HG03095 (cell line): ENCODE results near the gene LCN2.

Experiments
- ATAC-seq: cut with Tn5 transposase; IDR thresholded peaks from one replicate; pipeline ENCODE4 v1.9.1; 2021; ENCODE audit warnings: moderate library complexity; ENCODE audit not compliant: unreplicated experiment

Gene LCN2

DNA sequence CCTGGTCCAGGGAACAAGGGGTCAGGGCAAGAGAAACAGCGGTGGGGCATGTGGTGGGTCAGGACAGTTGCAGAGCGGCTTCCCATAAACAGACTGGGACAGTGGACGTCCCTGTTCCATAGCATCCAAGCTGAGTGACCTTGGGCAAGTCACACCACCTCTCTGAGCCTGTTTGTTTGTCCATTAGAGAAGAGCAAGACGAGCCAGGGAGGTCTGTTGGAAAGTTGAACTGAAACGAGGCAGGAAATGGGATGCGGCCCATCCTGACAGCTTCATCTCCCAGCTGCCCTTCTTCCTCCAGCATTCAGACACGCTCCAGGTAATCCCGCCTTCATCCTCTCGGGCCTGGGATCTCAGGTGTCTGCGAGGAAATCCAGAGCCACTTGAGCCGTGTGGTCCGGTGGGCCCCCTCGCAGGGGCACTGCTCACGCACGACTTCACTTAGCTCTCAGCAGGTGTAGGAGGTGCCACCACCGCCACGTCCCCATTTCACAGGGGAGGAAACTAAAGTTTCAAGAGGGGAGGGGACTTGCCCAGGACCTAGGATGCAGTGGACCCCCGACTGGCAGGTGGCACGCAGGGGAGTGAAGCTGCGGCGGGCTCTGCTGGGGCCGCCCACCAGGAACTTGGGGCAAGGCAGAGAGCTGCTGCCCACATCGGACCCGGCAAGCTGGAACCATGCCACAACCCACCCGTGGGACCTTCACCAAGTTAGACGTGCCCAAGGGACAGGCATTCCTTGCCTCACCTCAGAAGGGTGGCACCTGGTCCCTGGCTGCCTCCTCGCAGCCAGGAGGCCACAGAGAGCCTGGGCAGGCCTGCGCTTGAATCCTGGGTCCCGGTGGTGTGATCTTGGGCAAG lies 34.7 kb upstream of the LCN2 start:
- ATAC-seq, result no peak

DNA sequence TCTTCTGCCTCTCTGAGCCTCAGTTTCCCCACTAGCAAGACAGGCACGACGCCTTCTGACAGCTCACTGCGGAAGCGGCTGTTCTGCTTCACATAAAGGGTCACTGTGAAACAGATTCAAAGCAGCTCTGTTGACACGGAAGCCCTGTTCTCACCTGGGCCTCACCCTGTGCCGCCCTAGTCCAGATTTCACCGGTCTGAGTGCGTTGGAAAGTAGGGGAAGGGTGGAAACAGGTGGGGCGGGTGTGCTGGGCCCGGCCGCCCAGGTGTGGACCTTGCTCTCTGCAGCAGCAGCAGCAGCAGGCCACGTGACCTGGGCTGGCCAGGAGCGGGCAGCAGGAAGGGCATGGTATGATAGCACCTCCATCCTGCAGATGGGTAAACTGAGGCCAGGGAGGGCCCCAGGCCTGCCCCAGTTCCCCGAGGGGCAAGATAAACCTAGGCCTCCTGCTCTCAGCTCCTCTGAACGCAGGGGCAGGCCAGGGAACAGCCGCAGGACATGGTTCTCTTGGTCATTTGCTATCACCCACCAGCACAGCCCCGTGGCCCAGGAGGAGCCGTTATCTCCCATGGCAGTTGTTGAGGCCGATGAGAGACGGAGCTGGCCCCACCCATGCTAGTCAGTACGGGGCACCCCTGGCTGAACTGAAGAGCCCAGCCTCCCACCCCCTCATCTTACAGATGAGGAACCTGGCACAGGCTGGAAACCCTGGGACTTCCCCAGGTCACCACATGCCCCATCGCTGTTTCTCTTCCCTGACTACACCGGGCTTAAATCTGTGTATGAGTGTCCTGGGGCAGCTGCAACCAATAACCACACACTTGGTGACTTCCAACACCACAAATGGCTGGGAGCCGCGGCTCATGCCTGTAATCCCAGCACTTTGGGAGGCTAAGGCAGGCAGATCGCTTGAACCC lies 33.8 kb upstream of the LCN2 start:
- ATAC-seq, result no peak

DNA sequence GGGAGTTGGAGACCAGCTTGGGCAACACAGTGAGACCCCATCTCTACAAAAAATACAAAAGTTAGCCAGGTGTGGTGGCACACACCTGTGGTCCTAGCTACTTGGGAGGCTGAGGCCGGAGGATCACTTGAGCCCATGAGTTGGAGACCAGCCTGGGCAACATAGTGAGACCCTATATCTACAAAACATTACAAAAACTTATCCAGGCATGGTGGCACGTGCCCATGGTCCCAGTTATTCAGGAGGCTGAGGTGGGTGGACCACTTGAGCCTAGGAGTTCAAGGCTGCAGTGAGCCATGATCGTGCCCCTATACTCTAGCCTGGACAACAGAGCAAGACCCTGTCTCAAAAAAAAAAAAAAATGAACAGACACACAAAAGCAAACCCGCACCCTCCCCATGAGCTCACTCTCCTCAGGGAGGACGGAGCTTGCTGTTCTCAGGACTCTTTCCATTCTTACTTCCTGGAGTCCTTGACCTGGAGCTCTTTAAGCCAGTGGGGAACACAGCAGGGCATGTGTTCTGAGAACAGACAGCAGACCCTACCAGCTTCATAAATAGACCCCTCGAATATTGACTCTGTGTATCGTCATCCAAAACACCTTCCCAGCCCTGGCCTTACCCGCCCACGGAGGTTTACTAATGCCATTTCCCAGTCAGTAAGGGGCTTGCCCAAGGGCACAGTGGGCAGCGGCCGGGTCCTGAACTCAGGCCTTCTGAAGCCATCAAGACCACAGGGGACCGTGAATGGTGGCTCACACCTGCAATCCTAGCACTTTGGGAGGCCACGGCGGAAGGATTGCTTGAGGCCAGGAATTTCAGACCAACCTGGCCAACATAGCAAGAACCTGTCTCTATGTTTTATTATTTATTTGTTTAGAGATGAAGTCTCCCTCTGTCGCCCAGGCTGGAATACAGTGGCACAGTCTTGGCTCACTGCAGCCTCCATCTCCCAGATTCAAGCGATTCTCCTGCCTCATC lies 32.9 kb upstream of the LCN2 start:
- no peak for ATAC-seq

DNA sequence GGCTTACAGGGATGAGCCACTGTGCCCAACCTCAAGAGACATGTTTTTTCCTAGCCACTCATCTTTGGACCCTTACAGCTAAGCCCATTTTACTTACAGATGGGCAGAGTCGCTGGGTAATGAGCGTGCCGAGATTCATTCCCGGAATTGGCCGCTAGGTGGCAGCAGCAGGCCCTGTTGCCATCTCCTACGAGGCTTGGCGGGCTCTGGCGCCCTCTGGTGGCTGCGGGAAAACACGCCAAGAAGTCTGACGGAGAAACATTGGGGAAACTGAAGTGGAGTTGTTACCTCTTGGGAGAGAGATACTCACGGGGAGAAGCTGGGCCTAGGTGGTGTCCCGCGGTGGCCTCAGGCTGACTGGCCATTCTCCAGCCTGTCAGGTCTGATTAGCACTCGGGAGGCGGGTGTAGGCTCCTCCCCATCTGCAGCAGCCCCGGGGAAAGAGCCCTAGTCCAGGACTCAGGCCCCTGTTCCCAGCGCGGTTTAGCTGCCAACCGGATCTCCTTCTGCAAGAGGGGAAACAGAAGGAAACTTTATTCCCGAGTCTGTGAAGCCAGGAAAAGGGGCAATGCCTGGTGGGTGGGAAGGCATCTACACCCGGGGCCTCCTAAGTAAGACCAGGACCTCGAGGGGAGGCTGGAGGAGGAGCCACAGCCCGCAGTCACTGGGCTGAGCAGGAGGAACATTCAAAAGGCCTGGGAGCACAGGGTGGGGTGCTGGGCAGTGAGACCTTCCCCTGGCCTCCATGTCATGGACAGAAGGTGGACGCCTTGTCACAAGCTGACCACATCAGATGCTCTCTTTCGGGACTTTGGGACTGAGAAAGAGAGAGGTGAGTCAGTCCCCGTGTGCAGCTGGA lies 31.4 kb upstream of the LCN2 start:
- ATAC-seq, result no peak

DNA sequence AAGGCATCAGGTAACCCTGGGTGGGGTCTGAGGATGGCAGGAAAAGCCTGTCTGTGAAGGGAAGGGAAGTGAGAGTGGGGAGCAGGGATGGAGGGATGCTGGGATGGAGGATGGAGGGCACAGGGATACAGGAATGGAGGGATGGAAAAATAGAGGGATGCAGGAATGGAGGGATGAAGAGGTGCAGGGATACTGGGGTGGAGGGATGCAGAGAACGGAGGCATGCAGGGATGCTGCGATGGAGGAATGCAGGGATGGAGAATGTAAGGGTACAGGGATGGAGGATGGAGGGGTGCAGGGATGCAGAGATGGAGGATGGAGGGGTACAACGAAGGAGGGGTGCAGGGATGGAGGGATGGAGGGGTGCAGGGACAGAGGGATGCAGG lies 30.8 kb upstream of the LCN2 start:
- no peak for ATAC-seq

DNA sequence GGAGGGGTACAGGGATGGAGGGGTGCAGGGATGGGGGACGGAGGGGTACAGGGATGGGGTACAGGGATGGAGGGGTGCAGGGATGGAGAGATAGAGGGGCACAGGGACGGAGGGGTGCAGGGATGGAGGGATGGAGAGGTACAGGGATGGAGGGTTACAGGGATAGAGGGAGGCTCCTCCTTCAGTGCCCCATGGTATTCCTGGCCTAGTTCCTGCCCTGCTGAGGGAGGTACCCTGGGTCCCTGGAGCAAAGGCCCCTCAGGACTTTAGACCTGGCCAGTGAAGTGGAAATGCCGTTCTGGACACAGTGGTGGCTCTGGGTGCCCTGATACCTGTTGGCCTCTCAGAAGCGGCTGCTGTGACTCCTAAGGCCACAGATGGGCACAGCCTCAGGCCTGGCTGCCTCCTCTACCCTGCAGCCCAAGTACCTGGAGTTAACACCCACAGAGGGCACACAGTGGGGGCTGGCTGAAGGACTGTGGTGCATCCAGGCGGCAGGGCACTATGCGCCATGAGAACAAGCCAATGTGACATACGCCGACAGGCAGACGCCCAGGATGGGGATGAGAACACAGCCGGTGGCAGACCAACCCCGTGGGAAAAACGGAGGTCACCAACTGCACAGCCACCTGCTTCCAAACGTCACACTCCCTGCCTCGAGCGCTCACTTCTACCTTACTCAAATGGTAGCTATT lies 30.1 kb upstream of the LCN2 start:
- no peak for ATAC-seq

DNA sequence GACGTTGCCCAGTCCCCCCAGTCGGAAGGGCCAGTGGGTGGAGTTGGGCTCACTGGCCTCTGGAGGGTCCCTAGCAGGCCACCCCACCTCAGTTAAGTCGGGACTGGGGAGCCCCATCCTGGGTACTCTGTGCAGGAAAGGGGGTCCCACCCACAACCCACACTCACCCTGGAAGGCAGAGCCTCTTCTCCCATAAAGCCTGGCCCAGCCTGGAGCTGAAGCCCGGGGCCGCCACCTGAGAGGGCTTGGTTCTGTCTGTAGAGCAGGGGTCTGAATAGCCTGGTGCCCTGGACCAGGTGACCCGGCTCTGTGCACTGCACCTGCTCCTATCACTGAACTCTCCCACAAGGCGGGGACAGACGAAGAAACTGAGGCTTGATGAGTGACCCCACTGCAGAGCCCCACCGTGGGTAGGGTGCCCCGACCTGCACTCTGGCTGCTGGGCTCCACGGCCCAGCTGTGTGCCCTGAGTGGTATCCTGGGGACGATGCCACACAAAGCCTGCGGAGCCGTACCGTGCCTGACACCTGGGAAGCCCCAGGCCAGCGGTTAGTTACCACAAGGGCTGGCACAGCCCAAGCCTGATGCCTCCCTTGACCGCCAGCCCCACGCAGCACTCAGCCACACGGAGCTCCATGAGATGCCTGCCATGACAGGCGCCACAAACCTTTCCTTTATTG lies 29.1 kb upstream of the LCN2 start:
- ATAC-seq, result no peak

DNA sequence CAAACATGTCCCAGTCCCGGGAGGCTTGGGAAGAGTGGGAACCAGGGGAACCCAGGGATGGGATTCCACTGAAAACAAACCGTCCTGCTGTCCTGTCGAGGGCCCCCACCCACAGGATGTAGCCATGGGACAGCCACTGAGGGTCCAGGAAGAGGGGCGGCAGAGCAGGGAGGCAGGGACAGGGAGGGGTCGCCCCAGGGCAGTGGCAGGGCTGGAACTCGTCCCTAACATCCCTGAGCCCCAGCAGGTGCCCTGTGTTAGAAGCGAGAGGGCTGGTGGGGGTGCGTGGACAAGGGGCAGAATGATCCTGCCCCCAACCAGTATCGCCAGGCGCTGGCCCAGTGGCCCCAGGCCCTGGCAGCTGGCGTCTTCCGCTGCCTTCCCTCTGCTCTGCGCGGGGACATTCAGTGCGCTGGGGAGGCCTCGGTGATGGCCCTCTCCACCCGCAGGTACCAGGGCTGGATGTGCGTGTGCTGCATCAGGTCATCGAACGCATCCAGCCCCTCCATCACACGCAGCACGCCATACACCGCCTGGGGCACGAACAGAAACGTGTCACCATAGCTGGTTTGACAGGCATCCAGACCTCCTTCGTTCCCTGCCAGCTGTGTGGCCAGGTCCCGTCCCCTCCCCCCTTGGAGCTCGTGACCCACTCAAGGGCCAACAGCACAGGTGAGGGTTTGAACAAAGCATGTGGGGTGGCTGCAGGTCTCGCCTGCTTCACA lies 28.4 kb upstream of the LCN2 start:
- no peak for ATAC-seq

DNA sequence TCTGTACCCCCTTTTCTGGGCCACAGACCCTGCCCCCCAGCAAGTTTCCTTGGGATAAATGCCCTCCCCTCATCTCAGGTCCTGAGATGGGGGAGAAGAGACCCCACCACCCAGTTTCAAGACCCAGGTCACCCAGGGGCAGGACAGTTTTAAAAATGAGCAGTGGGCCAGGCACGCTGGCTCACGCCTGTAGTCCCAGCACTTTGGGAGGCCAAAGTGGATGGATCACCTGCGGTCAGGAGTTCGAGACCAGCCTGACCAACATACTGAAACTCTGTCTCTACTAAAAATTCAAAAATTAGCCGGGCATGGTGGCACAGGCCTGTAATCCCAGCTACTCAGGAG lies 27.8 kb upstream of the LCN2 start:
- no peak for ATAC-seq

DNA sequence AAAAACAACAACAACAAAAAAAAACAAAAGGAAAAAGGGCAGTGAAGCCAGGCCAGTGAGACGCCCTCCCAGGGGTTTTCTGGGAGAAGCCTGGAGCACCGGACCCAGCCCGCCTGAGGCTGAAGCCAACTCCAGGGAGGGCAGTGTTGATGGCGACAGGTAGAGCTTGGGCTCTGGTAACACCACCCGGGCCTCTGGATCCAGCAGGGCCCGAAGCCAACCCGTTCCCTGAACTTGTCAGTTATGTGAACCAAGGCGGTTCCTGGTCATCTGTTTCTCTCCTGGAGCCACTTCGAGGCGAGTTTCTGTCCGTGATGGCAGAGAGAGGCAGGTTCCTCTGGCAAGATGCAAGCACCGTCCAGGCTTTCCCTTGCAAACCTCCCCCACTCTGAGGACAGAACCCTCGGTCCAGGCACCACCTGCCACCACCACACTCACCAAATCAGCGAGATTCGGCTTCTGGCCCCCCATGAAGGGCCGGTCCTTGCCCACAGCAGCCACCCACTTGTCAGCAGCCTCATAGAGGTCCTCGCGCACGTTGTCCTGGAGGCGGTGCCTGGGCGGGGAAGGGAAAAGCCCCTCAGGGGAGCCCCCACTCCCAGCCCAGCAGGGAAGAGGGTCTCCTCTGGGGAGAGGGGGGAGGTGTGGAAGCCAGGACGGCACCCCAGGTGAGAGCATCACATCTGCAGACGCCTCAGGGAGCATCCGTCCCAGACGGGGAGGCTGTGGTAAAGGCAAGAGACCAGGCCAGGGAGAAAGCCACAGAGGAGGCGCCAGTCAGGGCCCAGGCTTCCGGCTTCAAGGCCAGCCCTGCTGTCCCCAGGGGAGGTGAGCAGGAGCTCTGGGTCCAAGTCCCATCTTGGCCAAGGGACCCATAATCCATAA lies 27.1 kb upstream of the LCN2 start:
- ATAC-seq, result no peak

DNA sequence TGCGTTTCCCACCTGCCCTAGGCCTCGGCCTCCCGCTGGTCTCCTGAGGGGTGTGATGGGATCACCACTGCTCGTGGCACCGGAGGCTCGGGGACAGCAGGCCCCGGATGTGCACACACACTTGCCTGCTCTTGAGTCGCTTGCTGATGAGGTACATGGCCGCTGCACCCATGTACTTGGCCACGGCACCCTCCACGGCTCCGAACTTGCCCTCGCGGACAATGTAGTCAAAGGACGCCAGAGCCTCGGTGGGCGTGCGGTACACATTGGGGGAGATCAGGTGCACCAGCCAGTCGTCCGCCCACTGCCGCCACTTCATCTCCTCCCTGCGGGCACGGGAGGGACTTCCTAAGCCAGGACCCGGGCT lies 26.5 kb upstream of the LCN2 start:
- ATAC-seq, result no peak

DNA sequence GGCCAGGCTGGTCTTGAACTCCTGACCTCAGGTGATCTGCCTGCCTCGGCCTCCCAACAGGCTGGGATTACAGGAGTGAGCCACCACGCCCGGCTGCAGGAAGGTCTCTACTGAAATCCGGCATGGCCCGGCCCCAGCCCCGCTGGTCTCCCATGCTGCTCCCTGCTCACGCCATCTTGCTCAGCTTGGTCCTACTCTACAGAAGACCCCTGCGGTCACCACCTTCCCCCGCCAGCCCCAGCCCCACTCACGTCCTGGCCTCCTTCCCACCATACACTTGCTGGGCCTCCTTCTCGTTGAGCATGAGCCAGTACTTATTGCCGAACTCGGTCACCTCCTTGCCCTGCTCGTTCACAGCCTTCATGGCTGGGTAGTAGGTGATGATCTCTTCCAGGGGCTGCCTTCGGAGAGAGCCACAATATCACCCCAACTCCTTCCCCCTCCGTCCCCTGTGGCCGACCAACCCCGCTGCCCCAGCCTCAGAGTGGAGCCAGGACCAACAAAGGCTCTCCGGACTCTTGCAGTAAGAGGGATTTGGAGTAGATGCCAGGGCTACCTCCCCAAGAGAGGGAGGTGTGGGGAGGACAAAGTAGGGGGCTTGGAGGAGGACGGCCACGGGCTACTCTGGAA lies 25.7 kb upstream of the LCN2 start:
- ATAC-seq, result no peak

DNA sequence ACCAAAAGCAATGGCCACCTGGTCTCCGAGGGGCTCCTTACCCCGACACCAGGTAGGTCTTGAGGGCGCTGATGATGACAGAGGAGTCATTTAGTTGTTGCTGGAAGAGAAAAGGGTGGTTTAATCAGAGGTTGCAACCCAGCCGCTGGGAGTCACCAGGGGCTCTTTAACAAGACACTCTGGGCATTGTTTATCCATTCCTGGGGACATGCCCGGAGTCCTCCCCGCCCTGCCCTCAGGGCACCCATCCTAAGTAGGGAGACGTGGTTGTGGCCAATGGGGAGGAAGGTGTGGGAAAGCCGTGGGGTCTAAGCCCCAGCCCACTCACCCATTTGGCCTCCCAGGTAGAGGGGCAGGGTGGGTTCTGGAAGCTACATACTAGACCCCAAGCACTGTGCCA lies 24.8 kb upstream of the LCN2 start:
- ATAC-seq, result no peak

DNA sequence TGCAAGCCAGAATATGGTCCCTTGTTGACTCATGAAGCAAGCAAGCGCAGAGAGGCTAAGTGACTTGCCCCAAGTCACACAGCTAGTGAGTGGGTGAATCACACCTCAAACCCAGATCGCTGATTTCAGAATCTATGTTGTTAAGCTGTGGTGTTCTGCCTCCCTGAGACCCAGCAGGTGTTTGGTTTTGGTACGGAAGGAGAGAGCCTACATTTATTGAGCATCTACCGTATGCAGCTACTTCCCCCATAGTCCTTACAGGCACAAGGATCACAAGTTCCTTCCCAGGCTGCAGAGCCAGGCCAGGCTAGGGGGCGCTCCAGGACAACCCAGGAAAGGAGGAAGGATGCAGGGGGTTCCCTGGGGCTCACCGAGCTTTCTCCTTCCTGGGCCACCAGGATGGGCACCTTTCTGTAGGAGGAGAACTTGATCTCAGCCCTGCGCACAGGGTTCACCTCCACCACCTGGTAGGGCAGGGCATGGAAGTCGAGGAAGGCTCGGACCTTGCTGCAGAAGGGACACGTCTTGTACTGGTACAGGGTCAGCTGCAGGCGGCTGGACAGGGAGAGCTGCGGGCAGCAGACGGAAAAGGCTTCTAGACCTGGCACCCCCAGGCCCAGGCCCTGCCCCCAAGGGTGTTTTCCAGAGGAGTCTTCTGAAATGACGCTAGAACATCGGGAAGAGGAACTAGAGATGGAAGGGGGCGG lies 24.2 kb upstream of the LCN2 start:
- ATAC-seq, result no peak

DNA sequence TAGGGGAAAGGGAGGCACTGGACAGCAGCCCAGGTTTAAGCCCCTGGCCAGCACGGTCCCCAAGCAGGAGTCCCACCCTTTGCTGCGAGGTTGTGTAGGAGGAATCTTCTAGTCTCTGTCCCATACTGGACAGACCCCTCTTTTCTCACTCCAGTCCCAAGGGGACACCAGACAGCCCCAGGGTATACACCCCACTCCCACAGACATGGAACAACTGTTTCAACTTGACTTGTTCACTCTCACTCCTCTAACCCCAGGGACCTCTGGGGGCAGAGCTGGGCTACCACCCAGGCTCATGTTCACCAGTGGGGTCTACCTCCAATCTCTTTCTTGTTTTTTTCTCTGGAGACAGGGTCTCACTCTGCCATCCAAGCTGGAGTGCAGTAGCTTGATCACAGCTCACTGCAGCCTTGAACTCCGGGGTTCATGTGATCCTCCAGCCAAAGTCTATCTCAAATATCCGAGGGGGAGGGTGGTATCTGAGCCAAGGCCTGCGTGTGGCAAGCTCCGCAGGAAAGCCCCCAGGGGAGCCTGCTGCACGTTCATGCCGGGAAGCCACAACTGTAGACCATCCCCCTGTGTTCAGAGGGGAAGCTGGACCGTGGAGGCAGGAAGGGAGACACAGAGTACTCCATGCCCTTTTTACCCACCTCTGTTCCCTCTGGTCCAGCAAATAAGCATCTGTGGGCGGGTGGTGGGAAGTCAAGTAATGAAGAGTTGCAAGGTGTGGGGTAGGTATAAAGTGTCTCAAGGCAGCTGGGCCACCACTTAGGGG lies 23.5 kb upstream of the LCN2 start:
- no peak for ATAC-seq
